NCI-H226 (cell line): ENCODE data around the gene UBE2H.
"Not testable (repeated sequence)": the region's sequence is repeated elsewhere in the genome, so short reads cannot be mapped to it uniquely, and the experiment has no call there.

ENCODE experiments used
- DNase-seq: peaks from one replicate; pipeline ENCODE4 v3.0.0-alpha.2; 2015

UBE2H gene

GRCh38 chr7:129952653-129953560 is at the start of gene UBE2H:
TSS of gene UBE2H (minus strand) at chr7:129952960. CDS start at chr7:129952555, 405 bp downstream.
- peak; percentile 90 for DNase-seq

DNA sequence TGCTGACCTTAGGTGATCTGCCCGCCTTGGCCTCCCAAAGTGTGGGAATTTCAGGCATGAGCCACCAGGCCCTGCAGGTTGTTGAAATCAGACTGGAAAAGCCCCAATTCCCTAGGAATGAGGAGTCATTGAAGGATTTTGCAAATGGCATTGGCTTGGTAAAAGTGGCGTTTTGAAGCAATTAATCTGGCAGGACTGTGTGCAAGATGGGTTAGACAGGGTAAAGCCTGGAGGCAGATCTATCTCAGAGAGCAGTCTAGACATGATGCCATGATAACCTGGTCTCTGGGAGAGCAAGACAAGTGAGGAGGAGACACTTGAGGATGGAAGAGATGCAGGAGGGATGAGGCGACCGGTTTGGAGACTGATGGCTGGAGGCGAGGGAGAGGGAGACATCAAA is 45.7 kb upstream of the UBE2H start:
- DNase-seq = no peak

- DNase-seq = no peak
These were observed 44.5 kb upstream of the UBE2H start for GRCh38 chr7:129997285-129997684.

DNA sequence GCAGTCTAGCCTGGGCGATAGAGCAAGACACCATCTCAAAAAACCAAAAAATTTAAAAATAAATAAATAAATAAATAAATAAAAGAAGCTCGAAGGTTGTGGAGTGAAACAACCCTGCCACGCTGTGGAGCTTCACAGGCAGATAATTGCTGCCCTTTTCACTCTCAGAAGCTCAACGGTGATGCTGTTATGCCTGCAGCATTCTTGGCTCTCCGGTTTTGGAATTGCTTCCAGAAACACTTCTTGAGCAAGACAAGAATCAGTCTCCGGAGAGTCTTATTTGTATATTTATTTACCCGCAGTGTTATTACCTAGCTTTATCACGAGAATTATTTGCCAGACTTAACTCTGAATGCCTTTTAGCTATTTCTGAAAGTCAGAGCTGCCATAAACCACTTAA is 40.5 kb upstream of the UBE2H start:
- no peak for DNase-seq

GRCh38 chr7:129990403-129991192 is 37.8 kb upstream of the UBE2H start:
- DNase-seq = no peak

DNA sequence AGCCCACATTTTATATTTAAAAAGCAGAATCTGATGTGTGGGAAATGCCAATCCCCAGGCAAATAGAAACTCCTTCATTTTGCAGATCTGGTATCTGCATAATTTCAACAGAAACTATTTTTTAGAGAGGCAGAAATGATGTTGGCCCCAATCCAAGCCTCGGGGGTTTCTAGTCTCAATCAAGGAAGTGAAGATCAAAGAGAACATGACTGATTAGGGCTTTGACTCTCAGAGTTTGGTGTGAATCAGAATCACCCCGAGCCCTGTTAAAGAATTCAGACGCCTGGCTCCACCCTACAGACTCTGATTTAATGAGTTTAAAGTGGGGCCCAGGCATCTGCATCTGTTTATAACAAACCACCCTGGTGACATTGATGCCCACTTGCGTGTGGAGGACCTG is 36.7 kb upstream of the UBE2H start:
- peak; percentile 59 for DNase-seq

DNA sequence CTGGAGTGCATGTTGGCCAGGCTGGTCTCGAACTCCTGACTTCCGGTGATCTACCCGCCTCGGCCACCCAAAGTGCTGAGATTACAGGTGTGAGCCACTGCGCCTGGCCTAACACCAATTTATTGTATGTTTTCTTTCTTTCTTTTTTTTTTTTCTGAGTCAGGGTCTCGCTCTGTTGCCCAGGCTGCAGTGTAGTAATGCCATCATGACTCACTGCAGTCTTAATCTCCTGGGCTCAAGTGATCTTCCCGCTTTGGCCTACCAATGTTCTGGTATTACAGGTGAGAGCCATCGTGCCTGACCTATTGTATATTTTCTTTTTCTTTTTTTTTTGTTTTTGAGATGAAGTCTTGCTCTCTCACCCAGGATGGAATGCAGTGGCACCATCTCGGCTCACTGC is 33.8 kb upstream of the UBE2H start:
- DNase-seq = no peak

DNA sequence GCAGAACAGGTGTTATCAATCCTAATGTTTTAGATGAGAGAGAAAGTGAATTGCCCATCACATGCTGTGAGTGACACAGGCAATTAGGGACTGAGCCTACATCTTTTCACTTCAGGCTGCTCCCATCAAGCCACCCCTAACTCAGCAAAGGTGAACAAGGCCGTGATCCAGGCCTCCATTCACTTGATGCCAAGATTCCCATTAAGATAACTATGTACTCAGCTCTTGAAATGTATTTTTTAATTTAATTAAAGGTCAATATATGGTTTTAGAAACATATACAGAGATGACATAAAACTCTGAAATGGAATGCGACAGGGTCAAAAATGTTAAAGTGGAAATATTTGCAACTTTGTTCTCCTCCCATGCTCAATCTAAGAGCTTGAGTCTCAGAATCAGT is 27.9 kb upstream of the UBE2H start:
- DNase-seq = no peak

DNA sequence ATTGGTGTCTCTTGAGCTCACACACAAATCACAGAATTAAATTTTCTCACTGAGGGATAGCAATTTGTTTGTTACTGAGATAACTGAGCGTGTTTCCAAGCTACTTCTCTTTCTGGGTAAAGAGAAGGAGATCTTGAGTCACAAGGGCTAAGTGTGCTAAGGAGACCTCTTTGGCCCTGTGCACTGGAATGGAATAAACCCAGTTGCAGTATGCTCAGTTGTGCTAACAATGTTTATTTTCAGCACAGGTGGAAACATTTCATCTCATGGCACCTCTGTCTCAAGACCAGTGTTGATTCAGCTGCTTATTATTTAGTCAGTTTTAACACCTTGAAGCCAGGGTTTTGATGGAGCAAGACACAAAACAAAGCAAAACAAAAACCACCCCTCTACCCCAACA is 22.5 kb upstream of the UBE2H start:
- no peak for DNase-seq

- peak; percentile 28 for DNase-seq
These were observed 18.1 kb upstream of the UBE2H start for GRCh38 chr7:129970816-129971215.

DNA sequence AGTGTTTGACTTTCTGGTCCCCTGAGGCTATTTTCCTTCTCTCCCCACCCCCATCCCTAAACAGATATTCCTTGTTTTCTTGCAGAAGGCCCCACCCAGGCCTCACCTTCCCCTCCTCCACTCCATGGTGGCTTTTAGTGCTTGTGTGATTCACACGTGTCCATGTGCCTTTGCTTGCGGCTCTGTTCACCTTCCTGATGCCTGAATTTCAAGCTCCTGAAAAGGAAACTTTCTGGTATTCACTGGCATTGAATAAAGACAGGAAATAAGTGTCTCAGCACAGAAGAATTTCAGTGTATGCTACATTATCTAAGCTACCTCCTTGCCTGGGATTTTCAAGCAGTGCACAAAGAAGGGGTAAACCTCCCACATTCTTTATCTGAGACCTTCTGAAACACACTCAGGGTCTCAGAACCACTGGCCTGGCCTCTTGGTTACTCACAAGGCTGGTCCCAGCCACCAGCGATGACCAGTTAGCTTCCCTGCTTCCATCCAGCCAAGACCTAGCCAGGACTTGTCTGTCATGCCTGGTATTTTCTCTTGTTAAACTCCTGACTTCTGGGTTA is 17.2 kb upstream of the UBE2H start:
- DNase-seq = peak; percentile 97

DNA sequence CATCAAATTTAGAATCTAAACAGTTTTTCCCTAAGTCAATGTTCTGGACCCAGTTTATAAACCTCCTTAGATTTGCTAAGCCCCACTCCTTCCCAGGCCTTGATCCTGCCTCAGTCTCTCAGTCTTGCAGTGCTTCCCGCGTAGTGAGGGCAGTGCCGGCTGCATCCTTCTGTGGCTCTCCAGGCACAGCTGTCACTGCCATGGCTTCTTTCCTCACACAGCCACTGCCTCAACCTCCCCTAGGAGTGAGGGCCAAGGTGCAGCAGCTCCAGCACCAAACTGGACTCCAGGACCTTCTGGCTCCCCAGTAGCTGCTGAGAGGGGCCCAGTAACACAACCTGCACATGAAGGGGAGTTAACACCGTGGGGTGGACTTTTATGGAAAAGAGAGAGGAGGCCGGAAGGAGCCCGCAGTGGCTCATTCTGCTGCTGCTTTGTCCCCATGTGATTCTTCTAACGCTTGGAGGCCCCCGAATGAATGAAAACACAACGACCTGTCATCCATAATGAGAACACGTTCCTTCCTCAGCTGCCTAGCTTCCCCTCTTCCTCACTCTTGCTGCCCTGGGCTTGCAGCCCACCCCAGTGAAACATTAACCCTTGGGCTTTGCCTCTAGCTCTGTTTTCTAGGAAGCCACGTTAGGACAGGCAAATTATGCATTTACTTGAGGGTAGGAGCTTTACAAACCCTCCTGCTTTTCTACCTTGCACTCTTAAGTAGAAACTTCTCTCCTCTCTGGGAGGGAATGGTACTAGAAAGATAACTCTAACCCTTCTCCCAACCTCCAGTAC is 16.0 kb upstream of the UBE2H start:
- DNase-seq = no peak

GRCh38 chr7:129960204-129960475 is 7.4 kb upstream of the UBE2H start:
- not testable (repeated sequence) for DNase-seq

GRCh38 chr7:129959471-129960203 is 6.9 kb upstream of the UBE2H start:
- peak; percentile 54 for DNase-seq

- peak; percentile 99 for DNase-seq
These were observed 6.1 kb upstream of the UBE2H start for GRCh38 chr7:129958643-129959470.

- DNase-seq = no peak
These were observed 3.3 kb upstream of the UBE2H start for GRCh38 chr7:129955993-129956543.

DNA sequence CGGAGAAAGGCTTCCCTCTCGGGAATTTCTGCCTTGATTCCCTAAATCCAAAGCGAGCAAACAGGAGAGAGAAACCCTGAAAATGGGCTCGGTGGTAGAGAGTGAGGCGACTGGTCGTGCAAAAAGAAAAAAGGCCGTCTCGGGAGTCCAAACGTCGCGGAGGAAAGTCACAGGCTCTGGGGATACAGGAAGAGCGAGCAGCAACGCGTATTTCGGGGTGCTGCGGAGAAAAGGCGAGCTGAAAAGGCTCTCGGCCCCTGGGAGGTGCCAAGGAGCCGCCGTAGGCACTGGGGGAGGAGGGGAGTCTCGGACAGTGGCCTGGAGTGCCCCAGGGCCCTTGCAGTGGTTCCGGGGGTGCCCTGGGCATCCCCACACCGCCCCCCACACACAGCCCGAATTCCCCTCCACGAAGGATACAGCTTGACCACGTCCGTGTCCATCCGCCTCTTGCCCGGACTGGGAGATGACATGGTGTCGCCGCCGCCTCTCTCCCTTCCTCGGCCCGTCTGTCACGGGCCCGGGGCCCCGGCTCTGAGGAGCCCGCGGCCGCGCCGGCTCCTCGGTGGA is 591 bp downstream of the UBE2H start:
- DNase-seq = peak; percentile 56

- peak; percentile 22 for DNase-seq
These were observed 1.3 kb downstream of the UBE2H start for GRCh38 chr7:129951226-129952085.

DNA sequence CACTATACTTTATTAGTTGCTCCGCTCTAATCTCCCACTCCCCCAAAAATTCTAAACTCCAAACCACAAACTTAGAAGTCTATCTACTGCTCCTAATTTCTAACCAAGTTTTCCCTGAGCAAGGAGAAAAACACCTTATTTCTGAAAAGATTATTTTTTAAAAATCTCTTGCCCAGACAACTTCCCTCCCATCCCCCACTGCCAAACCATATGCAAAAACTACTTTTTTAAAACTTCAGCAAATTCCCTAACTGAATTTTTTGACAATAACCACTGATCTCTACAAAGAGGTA is 1.9 kb downstream of the UBE2H start:
- DNase-seq = no peak
